ENCODE results near the gene ARHGAP15.

The ARHGAP15 gene

DNA sequence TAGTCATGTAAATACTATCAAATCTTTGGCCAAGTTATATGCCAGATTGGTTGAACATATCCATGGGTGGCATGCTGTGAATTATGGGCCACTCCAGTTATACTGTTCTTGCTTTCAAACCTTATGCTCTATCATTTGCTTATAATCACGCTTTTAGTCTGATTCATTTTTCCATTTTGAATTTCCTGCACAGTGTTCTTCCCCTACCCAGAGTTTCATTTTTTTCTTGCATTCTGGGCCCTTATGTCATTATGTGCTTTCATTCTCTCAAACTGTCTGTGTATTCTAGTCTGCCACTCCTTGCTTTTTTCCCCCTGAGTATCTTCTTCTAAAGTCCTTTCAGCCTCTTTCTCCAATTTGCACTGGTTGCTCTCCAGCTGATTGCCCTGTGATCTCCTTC, 364.1 kb downstream of the ARHGAP15 start:
- TF ChIP-seq, protein P1, sequence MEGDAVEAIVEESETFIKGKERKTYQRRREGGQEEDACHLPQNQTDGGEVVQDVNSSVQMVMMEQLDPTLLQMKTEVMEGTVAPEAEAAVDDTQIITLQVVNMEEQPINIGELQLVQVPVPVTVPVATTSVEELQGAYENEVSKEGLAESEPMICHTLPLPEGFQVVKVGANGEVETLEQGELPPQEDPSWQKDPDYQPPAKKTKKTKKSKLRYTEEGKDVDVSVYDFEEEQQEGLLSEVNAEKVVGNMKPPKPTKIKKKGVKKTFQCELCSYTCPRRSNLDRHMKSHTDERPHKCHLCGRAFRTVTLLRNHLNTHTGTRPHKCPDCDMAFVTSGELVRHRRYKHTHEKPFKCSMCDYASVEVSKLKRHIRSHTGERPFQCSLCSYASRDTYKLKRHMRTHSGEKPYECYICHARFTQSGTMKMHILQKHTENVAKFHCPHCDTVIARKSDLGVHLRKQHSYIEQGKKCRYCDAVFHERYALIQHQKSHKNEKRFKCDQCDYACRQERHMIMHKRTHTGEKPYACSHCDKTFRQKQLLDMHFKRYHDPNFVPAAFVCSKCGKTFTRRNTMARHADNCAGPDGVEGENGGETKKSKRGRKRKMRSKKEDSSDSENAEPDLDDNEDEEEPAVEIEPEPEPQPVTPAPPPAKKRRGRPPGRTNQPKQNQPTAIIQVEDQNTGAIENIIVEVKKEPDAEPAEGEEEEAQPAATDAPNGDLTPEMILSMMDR (IDR thresholded peaks at IDR 0.05; ENCODE audit: low read depth, low read length, missing control alignments): no peak
- H3K4me3 ChIP-seq (ENCODE audit: low read depth, low read length): no peak overlapping the region
- DNase-seq (ENCODE audit: low read depth): no peak

DNA sequence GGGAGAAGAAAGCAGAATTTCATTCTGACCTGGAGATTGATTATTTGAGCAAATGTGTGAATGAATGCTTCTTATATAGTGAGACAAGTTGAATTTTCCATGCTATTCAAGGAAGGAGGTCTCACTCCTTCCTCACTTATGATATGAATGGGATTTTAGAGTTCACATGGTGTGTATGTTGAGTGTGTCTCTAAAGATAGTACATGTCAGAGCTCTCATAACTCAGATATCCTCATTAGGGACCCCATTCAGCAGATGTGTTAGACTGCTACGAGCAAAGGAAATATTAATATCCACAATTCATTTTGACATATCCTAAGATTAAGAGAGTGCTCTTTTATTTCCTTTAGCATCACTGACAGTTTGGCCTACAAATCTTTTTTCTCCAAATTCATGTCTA, 368.5 kb downstream of the ARHGAP15 start:
- H3K4me3 ChIP-seq (ENCODE audit: low read depth, low read length): no peak overlapping the region
- no peak for DNase-seq (ENCODE audit: low read depth)
- TF ChIP-seq, protein P1 (IDR thresholded peaks at IDR 0.05; ENCODE audit: low read depth, low read length, missing control alignments): no peak

DNA sequence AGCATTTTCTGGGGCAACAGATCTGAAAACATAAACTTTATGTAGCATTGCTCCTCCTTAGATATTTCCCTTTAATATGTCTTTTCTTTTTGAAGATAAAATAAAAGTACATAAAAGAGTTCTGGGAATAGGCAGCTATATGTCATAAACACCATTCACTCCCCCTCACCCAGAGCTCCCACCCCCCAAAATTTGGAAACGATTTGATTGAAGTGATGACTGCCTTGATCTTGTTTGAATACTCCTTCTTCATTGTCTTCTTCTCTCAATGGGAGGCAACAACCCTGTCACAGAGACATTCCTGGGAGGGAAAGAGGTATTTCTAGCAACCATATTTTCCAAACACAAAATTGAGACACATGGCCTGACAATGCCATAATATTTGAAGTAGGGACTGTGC, 369.3 kb downstream of the ARHGAP15 start:
- TF ChIP-seq, protein P1 (IDR thresholded peaks at IDR 0.05; ENCODE audit: low read depth, low read length, missing control alignments): no peak
- DNase-seq (ENCODE audit: low read depth): no peak
- no peak overlapping the region for H3K4me3 ChIP-seq (ENCODE audit: low read depth, low read length)

DNA sequence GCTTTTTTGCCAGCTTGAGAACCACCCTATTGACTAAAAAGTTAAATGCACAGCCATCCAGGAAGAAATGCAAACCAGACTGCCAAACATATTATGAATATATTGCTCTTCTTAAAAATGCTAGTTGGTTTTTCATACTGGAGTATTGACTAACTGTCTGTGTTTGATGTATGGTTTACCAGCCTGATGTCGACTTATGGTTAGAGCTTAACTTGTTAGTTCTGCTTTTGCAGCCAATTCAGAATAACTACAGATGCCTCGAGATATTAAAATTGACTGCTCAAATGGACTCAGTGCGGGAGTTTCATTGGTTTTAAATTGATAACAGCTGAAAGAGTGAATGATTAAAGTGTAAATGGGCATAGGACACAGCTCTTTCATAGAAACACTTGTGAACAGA, 369.8 kb downstream of the ARHGAP15 start:
- TF ChIP-seq, protein P1 (IDR thresholded peaks at IDR 0.05; ENCODE audit: low read depth, low read length, missing control alignments): no peak
- no peak overlapping the region for H3K4me3 ChIP-seq (ENCODE audit: low read depth, low read length)
- DNase-seq (ENCODE audit: low read depth): no peak

DNA sequence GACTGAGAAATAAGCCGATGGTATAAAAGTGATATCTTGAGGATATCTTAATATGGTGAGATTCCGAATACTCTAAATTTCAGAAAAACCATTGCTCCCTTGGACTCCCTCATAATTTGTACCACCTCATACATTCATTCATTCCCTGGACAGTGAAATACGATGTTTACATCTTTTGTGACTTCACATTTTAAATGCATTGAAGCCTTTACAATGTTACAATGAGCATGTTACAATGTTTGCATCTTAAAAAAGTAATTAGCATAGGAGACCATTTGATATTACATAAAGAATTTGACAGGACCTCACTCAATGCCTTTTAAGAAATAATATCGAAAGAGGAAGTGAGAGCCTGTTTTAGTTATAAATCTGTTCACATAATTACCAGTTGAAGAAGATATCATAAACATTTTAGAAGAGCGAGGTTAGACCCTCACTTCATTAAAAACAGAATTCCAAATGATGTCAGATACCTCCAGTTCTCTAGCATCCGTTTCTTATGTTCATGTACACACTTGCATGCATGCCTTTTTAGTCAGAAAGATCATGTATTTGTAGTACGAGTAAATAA, 372.0 kb downstream of the ARHGAP15 start:
- H3K4me3 ChIP-seq (ENCODE audit: low read depth, low read length): no peak overlapping the region
- TF ChIP-seq, protein P1 (IDR thresholded peaks at IDR 0.05; ENCODE audit: low read depth, low read length, missing control alignments): no peak
- DNase-seq (ENCODE audit: low read depth): no peak

DNA sequence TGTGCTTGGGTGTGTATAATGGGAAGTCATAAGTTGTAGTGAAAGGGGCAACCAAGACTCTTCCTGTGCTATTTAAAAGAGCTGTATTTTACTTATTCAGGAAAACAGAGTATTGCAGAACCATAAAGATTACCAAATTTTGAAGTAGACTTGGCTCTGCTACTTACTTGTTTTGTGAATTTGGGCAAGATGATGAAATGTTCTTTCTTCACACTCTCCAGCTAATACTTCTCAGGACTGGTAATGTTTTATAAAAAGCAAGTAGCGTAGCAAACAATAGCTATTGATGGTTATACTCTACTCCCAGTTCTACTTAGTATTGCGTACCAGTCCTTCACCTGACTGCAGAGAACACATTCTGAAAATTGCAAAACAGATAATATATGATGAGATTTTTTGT, 374.1 kb downstream of the ARHGAP15 start:
- TF ChIP-seq, protein P1 (IDR thresholded peaks at IDR 0.05; ENCODE audit: low read depth, low read length, missing control alignments): no peak
- H3K4me3 ChIP-seq (ENCODE audit: low read depth, low read length): no peak overlapping the region
- no peak for DNase-seq (ENCODE audit: low read depth)

DNA sequence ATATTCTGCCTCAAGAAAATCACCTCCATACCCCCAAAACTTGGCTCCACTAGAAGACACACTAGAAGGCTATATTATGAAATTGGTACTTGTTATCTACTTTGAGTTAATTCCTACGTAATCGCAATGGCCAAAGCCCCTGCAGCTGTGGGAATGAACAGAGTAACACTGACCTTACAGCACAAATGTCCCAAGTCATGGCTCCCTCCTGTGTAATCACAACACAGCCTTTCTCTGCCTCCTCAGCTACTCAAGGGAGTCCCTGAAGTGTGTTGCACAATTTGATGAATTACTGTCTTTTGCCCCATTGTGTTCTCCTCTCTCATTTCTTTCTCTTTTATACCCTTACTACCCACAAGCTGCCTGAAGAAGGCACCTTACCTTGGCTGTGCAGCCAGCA, 375.2 kb downstream of the ARHGAP15 start:
- no peak overlapping the region for H3K4me3 ChIP-seq (ENCODE audit: low read depth, low read length)
- DNase-seq (ENCODE audit: low read depth): no peak
- TF ChIP-seq, protein P1 (IDR thresholded peaks at IDR 0.05; ENCODE audit: low read depth, low read length, missing control alignments): no peak

Data from GM12864 (cell line).